OCI-M1 (cell line): ENCODE data around the gene MAP3K7.

ENCODE experiments used
- DNase-seq: peaks from one replicate; lab custom pipeline; 2025; lab: John Stamatoyannopoulos, UW

The MAP3K7 gene

GRCh38 chr6:90530882-90531281, 56.0 kb downstream of the MAP3K7 start:
- peak; percentile 82 for DNase-seq

DNA sequence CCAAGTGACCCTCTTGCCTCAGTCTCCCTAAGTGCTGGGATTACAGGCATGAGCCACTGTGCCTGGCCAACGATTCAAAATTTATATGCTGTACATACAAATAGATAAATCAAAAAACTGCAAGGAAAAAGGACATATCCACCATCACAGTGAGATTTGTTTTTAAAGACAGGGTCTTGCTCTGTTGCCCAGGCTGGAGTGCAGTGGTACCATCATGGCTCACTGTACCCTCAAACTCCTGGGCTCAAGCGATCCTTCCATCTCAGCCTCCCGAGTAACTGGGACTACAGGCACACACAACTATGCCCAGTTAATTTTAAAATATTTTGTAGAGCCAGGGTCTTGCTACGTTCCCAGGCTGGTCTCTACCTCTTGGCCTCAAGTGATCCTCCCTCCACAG, 61.5 kb downstream of the MAP3K7 start:
- no peak for DNase-seq

GRCh38 chr6:90523779-90524310, 63.0 kb downstream of the MAP3K7 start:
- DNase-seq, result no peak

GRCh38 chr6:90521955-90522354, 64.9 kb downstream of the MAP3K7 start:
- no peak for DNase-seq

- DNase-seq, result no peak
Measured at GRCh38 chr6:90516074-90516660, 70.7 kb downstream of the MAP3K7 start.

- no peak for DNase-seq
Measured at GRCh38 chr6:90514496-90514895, 72.4 kb downstream of the MAP3K7 start.

- DNase-seq, result peak; percentile 14
Measured at GRCh38 chr6:90508753-90509152, 78.1 kb downstream of the MAP3K7 start.

- peak; percentile 93 for DNase-seq
Measured at GRCh38 chr6:90502866-90503407, 83.9 kb downstream of the MAP3K7 start.

GRCh38 chr6:90502381-90502780, 84.5 kb downstream of the MAP3K7 start:
- DNase-seq, result no peak

- DNase-seq, result no peak
Measured at GRCh38 chr6:90500458-90500857, 86.4 kb downstream of the MAP3K7 start.

- peak; percentile 44 for DNase-seq
Measured at GRCh38 chr6:90497411-90497810, 89.5 kb downstream of the MAP3K7 start.

DNA sequence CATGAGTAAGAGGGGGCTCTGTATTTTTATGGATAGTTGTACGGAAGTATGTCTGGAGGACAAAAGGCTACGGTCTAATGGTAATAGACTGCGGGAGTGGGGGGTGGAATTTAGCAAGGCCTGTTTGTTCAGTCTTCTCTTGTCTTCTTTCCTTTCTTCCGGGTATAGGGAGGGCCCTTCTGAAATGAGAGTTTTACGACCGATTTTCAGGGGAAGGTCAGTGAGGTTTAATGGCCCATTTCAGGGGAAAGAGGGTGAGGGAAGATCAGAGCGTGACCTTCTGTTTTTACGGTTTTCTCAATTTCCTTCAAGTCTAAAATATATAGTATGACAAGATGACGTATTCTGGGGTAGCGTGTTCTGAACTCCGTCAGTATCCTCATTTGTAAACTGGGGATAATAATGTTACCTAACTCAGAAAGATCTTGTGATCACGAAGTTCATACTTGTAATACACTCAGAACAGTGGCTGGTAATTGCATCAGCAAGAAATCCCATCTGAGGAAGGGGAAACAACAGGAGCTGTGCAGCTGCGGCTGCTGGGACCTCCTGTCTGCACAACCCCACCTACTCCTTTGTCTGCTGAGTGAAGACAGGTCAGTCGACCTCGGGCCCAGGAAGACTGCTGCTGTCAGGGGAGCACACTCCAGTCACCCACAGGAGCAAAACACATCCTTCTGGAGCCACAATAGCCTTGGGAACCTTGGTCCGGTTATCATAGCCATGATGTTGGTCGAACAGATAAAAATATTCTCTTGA, 90.4 kb downstream of the MAP3K7 start:
- no peak for DNase-seq

- DNase-seq, result no peak
Measured at GRCh38 chr6:90495216-90495817, 91.6 kb downstream of the MAP3K7 start.

- no peak for DNase-seq
Measured at GRCh38 chr6:90494067-90494780, 92.6 kb downstream of the MAP3K7 start.

DNA sequence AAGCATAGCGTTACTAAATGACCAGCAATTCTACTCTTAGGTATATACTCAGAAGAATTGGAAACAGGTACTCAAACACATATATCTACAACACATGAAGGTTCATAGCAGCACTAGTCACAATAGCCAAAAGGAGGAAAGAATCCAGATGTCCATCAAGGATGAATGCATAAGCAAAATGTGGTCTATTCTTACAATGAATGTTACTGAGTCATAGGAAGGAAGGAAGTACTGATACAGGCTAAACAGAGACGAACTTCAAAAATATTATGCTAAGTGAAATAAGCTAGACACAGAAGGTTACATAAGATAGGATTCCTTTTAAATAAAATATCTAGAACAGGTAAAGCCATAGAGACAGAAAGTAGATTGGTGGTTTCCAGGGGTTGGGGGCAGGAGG, 93.5 kb downstream of the MAP3K7 start:
- DNase-seq, result peak; percentile 54

GRCh38 chr6:90492798-90493197, 94.1 kb downstream of the MAP3K7 start:
- no peak for DNase-seq

GRCh38 chr6:90492369-90492768, 94.5 kb downstream of the MAP3K7 start:
- DNase-seq, result no peak

DNA sequence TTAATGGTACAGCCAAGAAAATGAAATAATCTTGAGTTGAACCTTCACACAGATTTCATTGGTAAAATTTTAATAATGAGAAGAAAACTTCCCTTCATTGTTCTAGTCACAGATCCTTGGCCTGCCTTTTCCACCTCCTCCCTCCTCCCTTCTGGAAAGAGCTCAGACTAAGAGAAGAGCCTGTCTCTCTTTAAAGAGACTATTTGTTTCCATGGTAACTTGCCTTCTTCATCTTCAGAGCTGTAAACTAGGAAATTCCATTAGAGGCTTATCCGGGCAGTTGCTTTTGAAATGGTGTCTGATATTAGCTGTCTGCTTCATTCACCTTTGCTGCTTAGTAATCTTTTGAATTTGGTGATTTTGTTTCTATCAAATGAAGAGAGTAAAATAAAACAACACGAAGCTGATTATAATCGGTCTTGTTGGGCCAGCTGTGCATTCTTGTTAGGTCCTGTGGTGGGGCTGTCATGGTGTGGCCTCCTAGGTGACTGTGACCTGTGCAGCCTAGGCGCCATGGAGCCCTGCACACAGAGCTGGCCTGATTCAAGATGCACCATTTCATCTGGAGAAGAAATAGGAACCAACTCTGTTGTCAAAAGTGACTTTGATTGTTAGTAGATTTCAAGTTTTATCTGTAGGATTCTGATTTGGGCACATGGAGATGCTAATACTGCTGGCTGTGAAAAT, 96.7 kb downstream of the MAP3K7 start:
- DNase-seq, result no peak

- DNase-seq, result no peak
Measured at GRCh38 chr6:90488816-90489215, 98.1 kb downstream of the MAP3K7 start.

DNA sequence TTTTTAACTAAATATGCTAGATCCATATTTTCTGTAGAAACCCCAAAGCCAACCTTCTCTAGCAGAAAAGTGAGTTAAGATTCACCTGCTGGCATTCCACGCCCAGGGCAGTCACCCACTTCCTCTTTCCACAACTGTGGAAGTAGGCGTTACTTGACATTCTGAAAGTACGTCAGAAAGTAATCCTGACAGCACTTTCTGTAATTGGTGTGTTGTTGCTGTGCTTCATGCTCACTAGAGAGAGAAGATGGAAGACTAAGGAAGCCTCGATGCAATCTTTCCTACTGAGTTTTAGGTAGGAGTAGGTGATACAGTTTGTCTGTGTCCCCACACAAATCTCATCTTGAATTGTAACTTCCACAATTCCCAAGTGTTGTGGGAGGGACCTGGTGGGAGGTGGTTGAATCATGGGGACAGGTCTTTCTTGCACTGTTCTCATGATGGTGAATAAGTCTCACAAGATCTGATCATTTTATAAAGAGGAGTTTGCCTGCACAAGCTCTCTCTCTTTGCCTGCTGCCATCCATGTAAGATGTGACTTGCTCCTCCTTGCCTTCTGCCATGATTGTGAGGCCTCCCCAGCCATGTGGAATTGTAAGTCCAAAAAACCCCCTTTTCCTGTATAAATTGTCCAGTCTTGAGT, 101.1 kb downstream of the MAP3K7 start:
- DNase-seq, result no peak

GRCh38 chr6:90484903-90485302, 102.0 kb downstream of the MAP3K7 start:
- DNase-seq, result no peak
